K562 (cell line): ENCODE results near the gene FCAMR. TPM values are rescaled to one million over a fixed set of nuclear protein-coding genes. Genes with fewer than 3 reads are reported as not detected.

Experiments used
- C11orf30 ChIP-seq: fragments of 450-650 bp; IDR thresholded peaks from 2 replicates; pipeline ENCODE4 v1.6.1; 2016; ENCODE audit warnings: low read depth, mild to moderate bottlenecking
- CHAMP1 ChIP-seq: fragments of 450-650 bp; IDR thresholded peaks from 2 replicates; pipeline ENCODE4 v1.6.1; 2016; ENCODE audit warnings: mild to moderate bottlenecking
- NBN ChIP-seq: fragments of 450-650 bp; IDR thresholded peaks from 2 replicates; pipeline ENCODE4 v1.6.1; 2016; ENCODE audit warnings: low read depth, mild to moderate bottlenecking
- NCOA2 ChIP-seq, 2 experiments: fragments of 450-650 bp; IDR thresholded peaks; 2 replicates each; pipeline ENCODE4 v1.6.1; 2018; ENCODE audit warnings: mild to moderate bottlenecking in 2 of 2, moderate library complexity in 1 of 2; ENCODE audit not compliant: partially characterized antibody in 2 of 2
- NFE2 ChIP-seq: IDR thresholded peaks from 2 replicates; pipeline ENCODE4 v1.6.1; 2014; ENCODE audit warnings: antibody characterized with exemption, low read depth
- POU5F1 ChIP-seq: fragments of 150-350 bp; IDR thresholded peaks from 2 replicates; pipeline ENCODE4 v1.6.1; 2014; ENCODE audit warnings: borderline replicate concordance, low read length, low read depth, mild to moderate bottlenecking; ENCODE audit not compliant: partially characterized antibody
- RAD21 ChIP-seq, 2 experiments: fragments of 250-450 bp in 1 of 2; fragments of 450-650 bp in 1 of 2; sonication (Bioruptor Pico) in 1 of 2; formaldehyde crosslinking in 1 of 2; IDR thresholded peaks in 1 of 2; conservative IDR thresholded peaks in 1 of 2; 2 replicates each; pipeline versions ENCODE4 v1.4.0 to v1.8.0; 2020 to 2022; ENCODE audit warnings: mild to moderate bottlenecking in 2 of 2, moderate library complexity in 1 of 2
- REST ChIP-seq, 2 experiments: fragments of 450-650 bp; formaldehyde crosslinking in 1 of 2; IDR thresholded peaks; 2 replicates each; pipeline versions ENCODE4 v1.4.0 to v1.6.1; 2014 to 2020; ENCODE audit warnings: mild to moderate bottlenecking in 2 of 2, borderline replicate concordance in 1 of 2, low read depth in 1 of 2
- ZBTB1 ChIP-seq: sonication (generic); formaldehyde crosslinking; IDR thresholded peaks from 2 replicates; pipeline ENCODE4 v1.8.1; 2023; ENCODE audit warnings: missing genetic modification reagents, low read depth, mild to moderate bottlenecking, borderline replicate concordance
- polyA plus RNA-seq, 8 experiments: library from polyadenylated mRNA; depleted of rRNA in 4 of 8; stranded (reverse) in 5 of 8; unstranded in 3 of 8; fragments of >200 nt; fragmentation: Nextera tagmentation in 2 of 8; fragmentation: Illumina TruSeq in 1 of 8; extraction: Ambion mirVana in 2 of 8; extraction: Trizol in 1 of 8; gene quantifications; 2 replicates each; pipeline versions ENCODE4 v1.2.1 to v1.2.3, GENCODE V29; 2011 to 2014; ENCODE audit warnings: inconsistent platforms in 1 of 8, missing spikeins in 1 of 8
- total RNA-seq, 7 experiments: library from RNA; depleted of rRNA in 6 of 7; stranded (reverse); fragments of >200 nt in 6 of 7; fragmentation: Illumina TruSeq in 2 of 7; extraction: Trizol in 2 of 7; gene quantifications; 2 replicates each; pipeline versions ENCODE4 v1.2.1 to v1.2.3, GENCODE V29; 2011 to 2021; ENCODE audit warnings: low replicate concordance in 1 of 7

Gene FCAMR
- total and polyA plus RNA-seq, 9 of the 15 experiments (the other 6 are each of a cell fraction or from before 2014, with no cell fraction given), result not detected

- TF ChIP-seq CHAMP1, result peak; percentile 75; the same call in 1 of the 2 replicates
- TF ChIP-seq RAD21 (CRISPR knock-in tag; conservative IDR thresholded peaks at IDR 0.05 in 1 of 2, IDR thresholded peaks at IDR 0.05 in 1 of 2), result 0 out of 4 replicates have a peak, but pooled peaks of 1 of the 2 experiments have one; percentile 13
- peak; percentile 45; the same call in 1 of the 2 replicates for TF ChIP-seq C11orf30
- TF ChIP-seq NCOA2 (IDR thresholded peaks at IDR 0.05; ENCODE audit: partially characterized antibody in 2 of 2), result peak; percentile 54 to 66
- peak; percentile 28; the same call in 1 of the 2 replicates for TF ChIP-seq REST (IDR thresholded peaks at IDR 0.05; ENCODE audit: borderline replicate concordance)
- no peak for TF ChIP-seq REST (CRISPR knock-in tag; IDR thresholded peaks at IDR 0.05; ENCODE audit: low read depth)
- no peak for TF ChIP-seq POU5F1
- TF ChIP-seq NBN, result peak; percentile 40; the same call in 1 of the 2 replicates
- TF ChIP-seq NFE2, result peak; percentile 81
- TF ChIP-seq ZBTB1, result no peak
These were observed 47.6 kb upstream of the FCAMR start (continued) for GRCh38 chr1:207017615-207018559.
